Ishikawa (cell line): ENCODE results near the gene AATK.

Experiments used
- CEBPB ChIP-seq: IDR thresholded peaks from 2 replicates; pipeline ENCODE4 v1.6.1; 2012
- CREB1 ChIP-seq: IDR thresholded peaks from 2 replicates; pipeline ENCODE4 v1.6.1; 2012; ENCODE audit warnings: low read depth
- EGR1 ChIP-seq: IDR thresholded peaks from 2 replicates; pipeline ENCODE4 v1.6.1; 2012
- EP300 ChIP-seq: IDR thresholded peaks from 2 replicates; pipeline ENCODE4 v1.6.1; 2012; ENCODE audit warnings: borderline replicate concordance
- FOXM1 ChIP-seq: IDR thresholded peaks from 2 replicates; pipeline ENCODE4 v1.6.1; 2012; ENCODE audit warnings: low read depth, borderline replicate concordance
- MAX ChIP-seq: IDR thresholded peaks from 2 replicates; pipeline ENCODE4 v1.6.1; 2012
- NFIC ChIP-seq: IDR thresholded peaks from 2 replicates; pipeline ENCODE4 v1.6.1; 2012
- RAD21 ChIP-seq: IDR thresholded peaks from 2 replicates; pipeline ENCODE4 v1.6.1; 2012; ENCODE audit warnings: low read depth
- REST ChIP-seq: IDR thresholded peaks from 2 replicates; pipeline ENCODE4 v1.6.1; 2012; ENCODE audit warnings: low read depth, mild to moderate bottlenecking
- TAF1 ChIP-seq: IDR thresholded peaks from 2 replicates; pipeline ENCODE4 v1.6.1; 2012; ENCODE audit warnings: low read depth, mild to moderate bottlenecking
- TCF12 ChIP-seq: IDR thresholded peaks from 2 replicates; pipeline ENCODE4 v1.6.1; 2012; ENCODE audit warnings: low read depth
- USF1 ChIP-seq: IDR thresholded peaks from 2 replicates; pipeline ENCODE4 v1.6.1; 2012
- ZBTB7A ChIP-seq: IDR thresholded peaks from 2 replicates; pipeline ENCODE4 v1.6.1; 2012; ENCODE audit warnings: low read depth

GRCh38 chr17:81202318-81202717 lies 36.3 kb upstream of the AATK start:
- no peak for TF ChIP-seq TAF1
- no peak for TF ChIP-seq TCF12
- TF ChIP-seq RAD21: no peak
- TF ChIP-seq EGR1: no peak
- TF ChIP-seq CEBPB: no peak
- no peak for TF ChIP-seq REST
- TF ChIP-seq EP300: no peak
- no peak for TF ChIP-seq MAX
- no peak for TF ChIP-seq CREB1
- TF ChIP-seq NFIC: no peak
- TF ChIP-seq FOXM1: no peak
- no peak for TF ChIP-seq USF1
- TF ChIP-seq ZBTB7A: no peak
